HG02943 (cell line): ENCODE measurements around the gene CYGB.
"Not testable (repeated sequence)": the region's sequence is repeated elsewhere in the genome, so short reads cannot be mapped to it uniquely, and the experiment has no call there.

Experiments
- ATAC-seq: cut with Tn5 transposase; IDR thresholded peaks from one replicate; pipeline ENCODE4 v1.9.1; 2021; ENCODE audit warnings: mild to moderate bottlenecking, low read depth, moderate library complexity; ENCODE audit not compliant: unreplicated experiment

CYGB gene

DNA sequence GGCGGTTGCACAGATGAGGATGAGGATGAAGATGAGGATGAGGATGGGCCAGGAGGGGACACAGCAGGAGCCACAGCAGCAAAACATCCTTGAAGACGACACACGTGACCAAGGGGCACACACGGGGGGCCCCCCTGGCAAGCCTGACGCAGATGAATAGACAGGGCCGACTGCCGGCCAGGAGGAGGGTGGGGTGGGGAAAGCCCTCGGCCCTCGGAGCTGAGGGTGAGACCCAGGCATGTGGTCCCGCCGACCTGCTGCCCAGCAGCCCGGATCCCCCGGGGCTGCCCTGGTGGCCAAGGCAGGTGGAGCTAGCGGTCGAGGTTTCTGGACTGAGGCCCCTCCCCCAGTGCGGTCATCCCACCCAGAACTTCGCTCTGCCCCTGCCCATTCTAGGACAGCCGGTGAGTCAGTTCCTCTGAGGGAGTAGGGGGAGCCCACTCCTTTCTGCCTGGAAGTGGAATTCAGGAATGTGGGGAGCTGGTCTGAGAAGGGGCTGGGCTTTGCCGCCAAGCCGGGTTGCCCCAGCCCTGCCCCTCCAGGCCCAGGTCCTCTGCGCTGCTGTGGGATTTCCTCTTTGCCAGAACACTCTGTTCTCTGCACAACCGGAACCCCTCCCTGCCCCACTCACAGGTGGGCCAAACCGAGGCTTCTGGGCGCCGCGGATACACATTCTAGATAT, 9.9 kb downstream of the CYGB start:
- peak; percentile 48 for ATAC-seq

DNA sequence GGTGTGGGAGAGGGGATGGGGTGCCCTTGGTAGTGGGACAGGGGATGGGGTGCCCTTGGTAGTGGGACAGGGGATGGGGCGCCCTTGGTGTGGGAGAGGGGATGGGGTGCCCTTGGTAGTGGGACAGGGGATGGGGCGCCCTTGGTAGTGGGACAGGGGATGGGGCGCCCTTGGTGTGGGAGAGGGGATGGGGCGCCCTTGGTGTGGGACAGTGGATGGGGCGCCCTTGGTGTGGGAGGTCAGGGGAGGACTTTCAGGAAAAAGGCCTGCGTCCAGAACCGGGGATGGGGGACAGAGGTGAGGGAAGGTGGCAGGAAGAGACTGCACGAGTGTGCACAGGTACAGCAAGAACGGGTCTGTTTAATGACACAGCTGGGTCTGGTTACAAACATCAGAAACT, 10.5 kb downstream of the CYGB start:
- ATAC-seq = not testable (repeated sequence)

DNA sequence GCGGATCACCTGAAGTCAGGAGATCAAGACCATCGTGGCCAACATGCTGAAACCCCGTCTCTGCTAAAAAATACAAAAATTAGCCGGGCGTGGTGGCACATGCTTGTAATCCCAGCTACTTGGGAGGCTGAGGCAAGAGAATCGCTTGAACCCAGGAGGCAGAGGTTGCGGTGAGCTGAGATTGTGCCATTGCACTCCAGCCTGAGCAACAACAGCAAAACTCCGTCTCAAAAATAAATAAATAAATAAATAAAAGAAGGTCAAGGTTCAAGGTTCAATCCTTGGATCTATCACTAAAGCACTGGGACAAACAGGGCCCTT, 12.0 kb downstream of the CYGB start:
- not testable (repeated sequence) for ATAC-seq

DNA sequence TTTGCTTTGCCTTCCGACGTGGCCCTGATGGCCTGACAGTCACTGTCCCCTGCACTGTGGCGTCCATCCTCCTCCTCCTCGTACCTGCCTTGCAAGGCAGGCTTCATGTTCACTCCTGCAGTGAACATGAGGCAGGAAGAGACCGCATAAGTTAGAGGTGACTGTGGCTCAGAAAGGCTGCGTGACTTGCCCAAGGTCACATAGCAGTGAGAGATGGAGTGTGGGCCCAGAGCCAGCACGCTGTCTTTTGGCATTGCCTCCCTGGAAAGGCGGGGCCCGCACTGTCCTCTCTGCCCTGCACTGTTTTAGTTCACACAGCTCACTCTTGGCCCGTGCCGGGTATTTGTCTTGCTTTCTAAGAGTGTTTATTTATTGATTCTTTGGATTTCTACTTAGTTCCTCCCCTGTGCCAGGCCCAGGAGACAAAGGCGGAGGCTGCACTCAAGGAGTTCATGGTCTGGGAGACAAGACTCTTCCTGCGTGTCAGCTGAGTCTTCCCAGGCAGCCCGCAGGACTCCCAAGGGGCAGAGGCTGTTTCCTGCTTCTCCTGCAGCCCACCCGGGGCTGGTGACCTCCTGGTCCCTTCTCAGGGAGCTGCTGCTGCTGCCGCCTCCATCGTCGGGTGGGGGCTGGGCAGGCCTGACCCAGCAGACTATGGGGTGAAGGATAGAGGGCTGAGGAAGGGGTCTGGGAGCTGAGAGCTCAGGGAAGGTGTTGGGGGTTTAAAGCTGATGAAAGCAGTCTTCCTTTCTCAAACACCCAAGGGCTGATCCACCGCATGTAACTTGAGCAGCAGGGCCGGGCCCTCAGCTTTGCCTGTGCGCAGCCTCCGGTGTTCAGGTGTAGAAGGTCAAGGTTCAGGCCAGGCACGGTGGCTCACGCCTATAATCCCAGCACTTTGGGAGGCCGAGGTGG, 12.7 kb downstream of the CYGB start:
- ATAC-seq = no peak

DNA sequence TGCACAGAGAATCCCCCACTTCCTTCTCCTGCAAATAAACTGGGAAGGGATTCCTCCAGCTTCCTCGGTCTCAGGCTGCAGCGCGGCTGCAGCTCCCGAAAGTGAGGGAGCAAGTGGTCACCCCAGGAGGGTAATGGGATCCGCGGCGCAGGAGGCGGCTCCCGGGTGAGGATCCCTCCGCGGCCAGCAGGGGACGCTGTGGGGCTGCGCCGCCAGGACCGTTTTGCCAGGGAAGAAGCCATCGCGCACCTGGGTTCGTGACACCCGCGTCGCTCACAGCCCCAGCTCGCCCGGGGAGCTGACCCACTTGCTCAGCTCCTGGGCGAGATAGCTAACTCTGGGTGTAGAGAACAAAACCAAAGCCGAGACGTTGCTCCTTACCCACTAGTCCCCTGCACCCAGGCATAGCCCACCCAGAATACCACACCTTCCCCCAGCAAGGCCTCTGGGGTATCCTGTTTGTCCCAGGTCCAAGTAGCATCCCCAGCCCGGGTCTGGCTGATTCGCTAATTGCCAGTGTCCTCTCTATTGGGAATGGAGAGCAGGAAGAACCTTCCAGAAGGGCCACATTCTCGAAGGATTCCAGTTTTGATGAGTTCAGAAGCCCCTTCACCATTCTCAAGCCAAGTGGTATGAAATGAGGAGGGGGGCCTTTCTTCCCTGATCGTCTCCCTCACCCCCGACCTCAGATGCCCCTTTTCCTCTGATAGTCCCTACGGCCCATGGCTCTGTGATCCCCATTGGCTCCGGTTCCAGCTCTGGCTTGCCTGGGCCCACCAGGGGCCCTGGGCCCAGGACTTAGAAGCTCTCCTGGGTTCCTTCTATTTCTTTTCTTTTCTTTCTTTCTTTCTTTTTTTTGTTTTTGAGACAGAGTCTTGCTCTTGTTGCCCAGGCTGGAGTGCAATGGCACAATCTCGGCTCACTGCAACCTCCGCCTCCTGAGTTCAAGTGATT, 14.1 kb downstream of the CYGB start:
- ATAC-seq = no peak

DNA sequence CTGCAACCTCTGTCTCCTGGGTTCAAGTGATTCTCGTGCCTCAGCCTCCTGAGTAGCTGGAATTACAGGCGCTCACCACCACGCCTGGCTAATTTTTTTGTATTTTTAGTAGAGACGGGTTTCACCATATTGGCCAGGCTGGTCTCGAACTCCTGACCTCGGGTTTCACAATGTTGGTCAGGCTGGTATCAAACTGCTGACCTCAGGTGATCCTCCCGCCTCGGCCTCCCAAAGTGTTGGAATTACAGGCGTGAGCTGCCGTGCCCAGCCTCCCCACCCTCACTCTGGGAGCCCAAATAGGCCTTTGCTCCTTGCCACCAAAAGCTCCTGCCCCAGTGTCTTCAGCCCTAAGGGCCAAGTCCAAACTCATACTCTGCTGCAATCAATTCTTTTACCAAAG, 15.8 kb downstream of the CYGB start:
- not testable (repeated sequence) for ATAC-seq

DNA sequence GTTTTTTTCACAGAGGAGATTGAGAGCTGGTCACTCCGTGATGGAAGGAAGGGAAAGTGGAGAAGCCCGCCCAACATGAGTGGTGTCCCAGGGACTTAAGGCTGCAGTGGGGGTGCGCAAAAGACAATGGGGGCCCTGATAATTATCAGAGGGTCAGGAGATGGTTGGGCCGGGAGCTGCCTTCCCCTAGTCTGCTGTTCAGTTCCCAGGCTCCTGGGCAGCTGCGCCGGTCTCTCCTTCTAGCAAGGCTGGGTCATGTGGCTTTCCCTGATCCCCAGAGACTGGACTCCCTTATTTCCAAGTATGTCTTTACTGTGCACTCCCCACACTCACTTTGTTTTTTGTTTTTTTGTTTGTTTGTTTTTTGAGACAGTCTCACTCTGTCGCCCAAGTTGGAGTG, 16.2 kb downstream of the CYGB start:
- ATAC-seq = no peak

DNA sequence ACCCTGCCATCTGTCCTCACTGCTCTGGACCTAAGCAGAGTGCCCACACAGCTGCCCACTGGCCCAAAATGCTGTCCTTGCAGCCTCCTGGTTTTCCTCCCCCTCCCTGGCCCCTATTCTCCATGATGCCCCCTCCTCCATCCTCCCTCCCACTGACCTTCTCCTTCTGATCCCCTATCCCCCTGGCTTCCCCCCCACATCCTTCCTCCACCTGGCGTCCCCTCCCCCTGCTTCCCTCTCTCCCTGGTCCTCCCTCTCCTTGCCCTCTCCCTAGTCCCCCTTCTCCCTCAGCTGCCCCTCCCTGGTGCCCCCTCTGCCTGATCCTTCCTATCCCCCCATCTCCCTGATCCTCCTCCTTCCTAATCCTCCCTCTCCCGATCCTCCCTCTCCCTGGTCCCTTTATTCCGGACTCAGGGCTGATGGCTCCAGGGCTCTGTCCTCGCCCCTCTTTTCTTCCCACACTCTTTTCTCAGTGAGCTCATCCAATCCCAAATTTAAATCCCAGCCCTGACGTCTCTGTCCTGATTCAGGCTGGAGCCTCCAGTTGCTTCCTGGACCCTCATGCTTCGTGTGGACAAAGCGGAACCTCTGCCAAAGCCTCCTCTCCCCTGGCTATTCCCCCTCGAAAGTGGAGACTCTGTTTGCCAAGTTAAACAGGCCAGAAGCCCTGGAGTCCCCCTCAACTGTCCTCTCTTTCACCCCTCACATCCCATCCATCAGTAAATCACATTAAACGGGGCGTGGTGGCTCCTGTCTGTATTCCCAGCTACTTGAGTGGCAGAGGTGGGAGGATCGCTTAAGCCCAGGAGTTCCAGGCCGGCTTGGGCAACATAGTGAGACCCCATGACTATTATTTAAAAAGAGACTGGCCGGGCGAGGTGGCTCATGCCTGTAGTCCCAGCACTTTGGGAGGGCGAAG, 18.2 kb downstream of the CYGB start:
- ATAC-seq = no peak

DNA sequence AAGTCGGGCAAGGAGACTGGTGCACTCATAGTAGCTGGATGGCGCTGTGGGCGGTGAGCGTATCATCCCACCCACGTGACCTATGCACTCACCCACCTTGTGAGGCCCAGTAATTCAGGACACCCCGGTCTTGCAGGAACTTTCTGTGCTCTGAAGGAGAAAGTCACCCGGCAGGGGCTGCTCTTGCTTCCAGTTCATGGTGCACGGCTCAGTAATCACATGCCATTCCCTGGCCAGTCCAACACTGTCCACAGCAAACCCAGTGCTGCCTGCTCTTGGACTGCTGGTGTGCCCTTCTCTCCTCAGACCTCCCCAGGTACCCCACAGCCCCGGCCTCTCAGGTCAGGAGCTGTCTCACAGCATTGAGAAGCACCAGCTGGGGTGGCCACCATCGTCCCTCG, 19.9 kb downstream of the CYGB start:
- ATAC-seq = no peak

DNA sequence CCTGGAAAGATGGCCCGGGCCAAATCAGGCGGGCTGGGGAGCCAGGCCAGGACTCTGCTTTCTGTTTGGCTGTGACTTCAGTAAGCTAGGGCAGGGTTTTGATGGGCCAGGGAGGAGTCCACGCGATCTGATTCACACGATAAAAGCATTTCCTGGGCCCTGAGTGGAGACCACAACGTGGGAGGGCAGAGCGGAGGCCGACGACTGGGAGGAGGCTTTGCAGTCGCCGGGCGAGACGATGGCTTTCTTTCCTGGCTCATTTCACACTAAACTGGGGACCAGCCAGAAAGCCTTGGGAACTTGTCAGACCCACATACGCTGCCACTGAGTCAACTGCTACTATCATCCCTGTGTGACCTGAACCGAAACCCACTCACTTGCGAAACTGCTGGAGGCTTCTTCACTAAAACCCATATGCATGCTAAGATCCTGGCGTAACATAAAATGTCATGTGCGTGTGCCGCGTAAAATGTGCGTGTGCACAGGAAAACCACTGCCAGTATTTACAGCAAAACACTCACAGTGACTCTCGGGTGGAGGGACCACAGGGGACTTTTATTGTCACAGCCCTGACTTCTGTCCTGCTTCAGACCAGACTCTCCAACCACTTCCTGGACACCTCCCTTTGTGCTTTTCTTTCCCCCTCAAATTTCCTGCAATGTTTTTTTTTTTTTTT, 22.1 kb downstream of the CYGB start:
- ATAC-seq = no peak

DNA sequence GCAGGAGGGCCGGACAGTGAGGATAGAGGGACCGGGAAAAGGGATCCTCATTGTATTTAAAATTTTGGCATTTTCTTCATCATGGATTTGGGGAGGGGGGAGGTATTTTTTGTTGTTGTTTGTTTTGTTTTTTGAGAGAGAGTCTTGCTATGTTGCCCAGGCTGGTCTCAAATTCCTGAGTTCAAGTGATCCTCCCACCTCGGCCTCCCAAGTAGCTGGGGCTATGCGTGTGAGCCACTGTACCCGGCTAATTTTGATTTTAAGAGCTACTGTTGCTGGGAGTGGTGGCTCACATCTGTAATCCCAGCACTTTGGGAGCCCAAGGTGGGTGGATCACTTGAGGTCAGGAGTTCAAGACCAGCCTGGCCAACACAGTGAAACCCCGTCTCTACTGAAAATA, 23.2 kb downstream of the CYGB start:
- not testable (repeated sequence) for ATAC-seq

DNA sequence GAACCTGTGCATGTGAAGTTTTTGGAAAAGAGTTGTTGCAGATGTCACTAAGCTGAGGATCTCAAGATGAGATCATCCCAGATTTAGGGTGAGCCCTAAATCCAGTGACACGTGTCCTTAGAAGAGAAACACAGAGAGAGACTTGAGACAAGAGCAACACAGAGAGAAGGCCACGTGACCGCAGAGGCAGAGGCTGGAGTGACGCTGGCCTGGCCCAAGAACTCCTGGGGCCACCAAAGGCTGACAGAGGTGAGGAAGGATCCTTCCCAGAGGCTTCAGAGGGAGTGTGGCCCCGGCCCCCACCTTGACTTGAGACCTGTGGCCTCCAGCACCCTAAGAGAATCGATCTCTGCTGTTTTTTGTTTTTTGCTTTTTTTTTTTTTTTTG, 24.2 kb downstream of the CYGB start:
- no peak for ATAC-seq

DNA sequence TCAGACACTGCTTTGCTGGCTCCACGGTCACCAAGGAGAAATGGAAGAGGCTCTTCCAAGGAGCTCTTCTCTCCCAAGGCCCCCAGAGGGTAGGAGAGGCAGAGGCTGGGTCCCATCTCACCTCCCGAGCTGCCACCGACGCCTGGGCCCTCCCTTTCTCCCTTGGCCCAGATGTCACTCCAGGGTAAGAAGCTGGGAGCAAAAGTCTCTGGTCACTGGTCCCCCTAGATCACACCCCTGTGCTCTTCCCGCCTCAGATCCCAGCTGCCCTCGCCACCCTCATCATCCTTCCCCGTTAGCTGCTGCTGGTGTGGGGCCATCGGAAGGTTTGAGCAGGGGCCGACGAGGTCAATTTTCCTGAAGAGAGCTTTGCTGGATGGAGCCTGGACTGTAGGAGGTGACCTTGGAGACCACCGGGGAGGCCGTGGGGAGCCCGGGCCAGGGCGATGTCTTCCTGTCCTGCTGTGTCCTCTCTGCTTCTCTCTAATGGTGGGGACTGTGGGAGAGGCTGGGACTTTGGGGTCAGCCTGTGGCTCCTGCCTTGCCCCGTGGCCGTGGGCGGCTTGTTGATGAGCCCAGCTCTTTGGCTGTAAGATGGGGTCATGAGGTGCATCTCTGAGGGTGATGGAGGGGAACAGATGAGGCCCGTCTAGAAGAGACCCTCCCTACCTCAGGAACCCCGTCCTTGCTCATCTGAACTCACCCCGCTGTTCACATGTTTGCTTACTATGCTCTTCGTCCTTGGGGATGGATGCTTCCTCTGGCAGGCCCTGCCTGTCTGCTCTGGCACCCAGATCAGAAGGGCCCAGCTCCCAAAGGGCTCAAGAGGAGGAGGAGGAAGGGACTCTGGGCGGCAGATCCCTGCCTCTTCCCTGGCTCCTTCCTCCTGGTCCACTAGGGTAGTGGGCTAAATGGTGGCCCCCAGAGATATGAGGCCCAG, 24.9 kb downstream of the CYGB start:
- ATAC-seq = no peak

DNA sequence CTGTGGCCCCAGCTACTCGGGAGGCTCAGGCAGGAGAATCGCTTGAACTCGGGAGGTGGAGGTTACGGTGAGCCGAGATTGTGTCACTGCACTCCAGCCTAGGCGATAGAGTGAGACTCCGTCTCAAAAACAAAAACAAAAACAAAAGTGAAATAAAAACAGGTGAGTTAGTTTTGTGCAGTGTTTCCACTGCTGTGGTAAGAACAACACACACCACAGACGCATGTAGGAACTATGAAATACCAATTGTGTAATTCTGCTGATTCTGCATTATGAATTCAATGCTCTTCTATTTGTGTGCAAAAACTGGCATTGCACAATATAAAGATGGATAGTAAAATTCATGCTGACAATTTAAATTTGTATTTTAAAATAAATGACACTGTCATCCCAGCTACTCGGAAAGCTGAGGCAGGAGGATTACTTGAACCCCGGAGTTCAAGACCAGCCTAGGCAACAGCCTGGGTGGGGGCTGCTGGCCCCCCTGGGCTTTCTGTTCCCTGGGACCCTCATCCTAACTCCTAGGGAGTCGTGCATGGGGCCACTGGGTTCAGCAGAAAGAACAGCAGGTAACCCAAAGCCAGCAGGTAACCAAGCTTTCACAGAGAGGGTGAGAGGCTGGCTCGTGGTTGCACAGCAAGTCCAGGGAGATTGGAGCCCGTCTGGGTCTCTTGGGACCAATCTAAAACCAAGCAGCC, 25.7 kb downstream of the CYGB start:
- no peak for ATAC-seq

DNA sequence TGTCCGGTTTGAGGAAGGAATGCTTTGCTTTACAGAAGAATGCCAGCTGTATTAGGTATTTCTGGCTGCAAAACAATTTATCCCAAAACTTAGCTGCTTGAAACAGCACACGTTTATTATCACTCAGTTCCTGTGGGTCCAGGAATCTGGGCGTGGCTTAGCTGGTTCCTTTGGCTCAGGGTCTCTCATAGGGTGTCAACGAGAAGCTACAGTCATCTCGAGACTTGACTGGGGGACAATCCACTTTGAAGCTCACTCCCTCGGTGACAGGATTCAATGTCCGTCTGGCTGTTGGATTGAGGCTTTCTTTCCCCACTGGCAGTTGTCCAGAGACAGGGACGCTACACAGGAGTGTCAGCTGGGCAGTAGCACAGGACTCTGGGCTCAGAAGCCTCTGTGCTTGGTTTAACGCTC, 26.7 kb downstream of the CYGB start:
- no peak for ATAC-seq

DNA sequence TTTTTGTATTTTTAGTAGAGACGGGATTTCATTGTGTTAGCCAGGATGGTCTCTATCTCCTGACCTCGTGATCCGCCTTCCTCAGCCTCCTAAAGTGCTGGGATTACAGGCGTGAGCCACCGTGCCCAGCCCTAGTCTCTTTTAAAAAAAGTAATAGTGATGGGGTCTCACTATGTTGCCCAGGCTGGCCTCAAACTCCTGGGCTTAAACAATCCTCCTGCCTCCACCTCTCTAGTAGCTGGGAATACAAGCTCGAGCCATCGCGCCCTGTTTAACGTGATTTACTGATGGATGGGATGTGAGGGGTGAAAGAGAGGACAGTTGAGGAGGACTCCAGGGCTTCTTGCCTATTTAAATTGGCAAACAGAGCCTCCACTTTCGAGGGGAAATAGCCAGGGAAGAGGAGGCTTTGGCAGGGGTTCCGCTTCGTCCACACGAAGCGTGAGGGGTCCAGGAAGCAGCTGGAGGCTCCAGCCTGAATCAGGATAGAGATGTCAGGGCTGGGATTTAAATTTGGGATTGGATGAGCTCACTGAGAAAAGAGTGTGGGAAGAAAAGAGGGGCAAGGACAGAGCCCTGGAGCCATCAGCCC, 28.9 kb downstream of the CYGB start:
- ATAC-seq = not testable (repeated sequence)
